ENCODE results near the gene COQ3. TPM values are rescaled to one million over a fixed set of nuclear protein-coding genes. Genes with fewer than 3 reads are reported as not detected.

COQ3 gene
- total RNA-seq, 1 experiment from 2014 or later: 13.9 TPM

GRCh38 chr6:99324996-99325395 lies 69.0 kb downstream of the COQ3 start:
- Mint-ChIP-seq H3K4me1 (no peaks in the 10 kb centered on the region; the same call in 1 of the 2 replicates), H3K27me3 (ENCODE audit: low read depth) (no peaks in the 10 kb centered on the region), H3K36me3 (peaks cover 8% of the 10 kb centered on the region; the same call in 1 of the 2 replicates), H3K9me3 (no peaks in the 10 kb centered on the region), H3K4me3 (no peak overlapping the region), H3K27ac (no peak overlapping the region)
- CTCF ChIA-PET: interaction anchor here (0.8 to 2.8 kb wide), 9 partner anchors 9 to 243 kb away, joined by 3 to 17 read pairs (median 4); partner anchors contain the start of gene CCNC
- POLR2A ChIA-PET: interaction anchor here (0.7 kb wide), 1 partner anchor 243 kb away, joined by 4 read pairs; no protein-coding TSS in a partner anchor
- TF ChIP-seq ZNF263 (CRISPR knock-in tag; IDR thresholded peaks at IDR 0.05; ENCODE audit: low read depth) (no peak), E2F4 (CRISPR knock-in tag; IDR thresholded peaks at IDR 0.05; ENCODE audit: borderline replicate concordance, low read depth) (no peak), USF1 (CRISPR knock-in tag; IDR thresholded peaks at IDR 0.05) (no peak), ESRRA (CRISPR knock-in tag; IDR thresholded peaks at IDR 0.05; ENCODE audit: borderline replicate concordance) (no peak), EMX1 (CRISPR knock-in tag; IDR thresholded peaks at IDR 0.05) (no peak), ATF1 (CRISPR knock-in tag; IDR thresholded peaks at IDR 0.05) (no peak), RORB (CRISPR knock-in tag; IDR thresholded peaks at IDR 0.05) (no peak), SMAD3 (CRISPR knock-in tag; IDR thresholded peaks at IDR 0.05; ENCODE audit: borderline replicate concordance) (no peak), ZNF281 (CRISPR knock-in tag; IDR thresholded peaks at IDR 0.05) (no peak)
- TF ChIP-seq, protein P1, sequence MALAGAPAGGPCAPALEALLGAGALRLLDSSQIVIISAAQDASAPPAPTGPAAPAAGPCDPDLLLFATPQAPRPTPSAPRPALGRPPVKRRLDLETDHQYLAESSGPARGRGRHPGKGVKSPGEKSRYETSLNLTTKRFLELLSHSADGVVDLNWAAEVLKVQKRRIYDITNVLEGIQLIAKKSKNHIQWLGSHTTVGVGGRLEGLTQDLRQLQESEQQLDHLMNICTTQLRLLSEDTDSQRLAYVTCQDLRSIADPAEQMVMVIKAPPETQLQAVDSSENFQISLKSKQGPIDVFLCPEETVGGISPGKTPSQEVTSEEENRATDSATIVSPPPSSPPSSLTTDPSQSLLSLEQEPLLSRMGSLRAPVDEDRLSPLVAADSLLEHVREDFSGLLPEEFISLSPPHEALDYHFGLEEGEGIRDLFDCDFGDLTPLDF (CRISPR knock-in tag; IDR thresholded peaks at IDR 0.05): no peak
- TF ChIP-seq, protein P2, sequence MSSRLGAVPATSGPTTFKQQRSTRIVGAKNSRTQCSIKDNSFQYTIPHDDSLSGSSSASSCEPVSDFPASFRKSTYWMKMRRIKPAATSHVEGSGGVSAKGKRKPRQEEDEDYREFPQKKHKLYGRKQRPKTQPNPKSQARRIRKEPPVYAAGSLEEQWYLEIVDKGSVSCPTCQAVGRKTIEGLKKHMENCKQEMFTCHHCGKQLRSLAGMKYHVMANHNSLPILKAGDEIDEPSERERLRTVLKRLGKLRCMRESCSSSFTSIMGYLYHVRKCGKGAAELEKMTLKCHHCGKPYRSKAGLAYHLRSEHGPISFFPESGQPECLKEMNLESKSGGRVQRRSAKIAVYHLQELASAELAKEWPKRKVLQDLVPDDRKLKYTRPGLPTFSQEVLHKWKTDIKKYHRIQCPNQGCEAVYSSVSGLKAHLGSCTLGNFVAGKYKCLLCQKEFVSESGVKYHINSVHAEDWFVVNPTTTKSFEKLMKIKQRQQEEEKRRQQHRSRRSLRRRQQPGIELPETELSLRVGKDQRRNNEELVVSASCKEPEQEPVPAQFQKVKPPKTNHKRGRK (CRISPR knock-in tag; IDR thresholded peaks at IDR 0.05; ENCODE audit: borderline replicate concordance): no peak
- TF ChIP-seq, protein P3, sequence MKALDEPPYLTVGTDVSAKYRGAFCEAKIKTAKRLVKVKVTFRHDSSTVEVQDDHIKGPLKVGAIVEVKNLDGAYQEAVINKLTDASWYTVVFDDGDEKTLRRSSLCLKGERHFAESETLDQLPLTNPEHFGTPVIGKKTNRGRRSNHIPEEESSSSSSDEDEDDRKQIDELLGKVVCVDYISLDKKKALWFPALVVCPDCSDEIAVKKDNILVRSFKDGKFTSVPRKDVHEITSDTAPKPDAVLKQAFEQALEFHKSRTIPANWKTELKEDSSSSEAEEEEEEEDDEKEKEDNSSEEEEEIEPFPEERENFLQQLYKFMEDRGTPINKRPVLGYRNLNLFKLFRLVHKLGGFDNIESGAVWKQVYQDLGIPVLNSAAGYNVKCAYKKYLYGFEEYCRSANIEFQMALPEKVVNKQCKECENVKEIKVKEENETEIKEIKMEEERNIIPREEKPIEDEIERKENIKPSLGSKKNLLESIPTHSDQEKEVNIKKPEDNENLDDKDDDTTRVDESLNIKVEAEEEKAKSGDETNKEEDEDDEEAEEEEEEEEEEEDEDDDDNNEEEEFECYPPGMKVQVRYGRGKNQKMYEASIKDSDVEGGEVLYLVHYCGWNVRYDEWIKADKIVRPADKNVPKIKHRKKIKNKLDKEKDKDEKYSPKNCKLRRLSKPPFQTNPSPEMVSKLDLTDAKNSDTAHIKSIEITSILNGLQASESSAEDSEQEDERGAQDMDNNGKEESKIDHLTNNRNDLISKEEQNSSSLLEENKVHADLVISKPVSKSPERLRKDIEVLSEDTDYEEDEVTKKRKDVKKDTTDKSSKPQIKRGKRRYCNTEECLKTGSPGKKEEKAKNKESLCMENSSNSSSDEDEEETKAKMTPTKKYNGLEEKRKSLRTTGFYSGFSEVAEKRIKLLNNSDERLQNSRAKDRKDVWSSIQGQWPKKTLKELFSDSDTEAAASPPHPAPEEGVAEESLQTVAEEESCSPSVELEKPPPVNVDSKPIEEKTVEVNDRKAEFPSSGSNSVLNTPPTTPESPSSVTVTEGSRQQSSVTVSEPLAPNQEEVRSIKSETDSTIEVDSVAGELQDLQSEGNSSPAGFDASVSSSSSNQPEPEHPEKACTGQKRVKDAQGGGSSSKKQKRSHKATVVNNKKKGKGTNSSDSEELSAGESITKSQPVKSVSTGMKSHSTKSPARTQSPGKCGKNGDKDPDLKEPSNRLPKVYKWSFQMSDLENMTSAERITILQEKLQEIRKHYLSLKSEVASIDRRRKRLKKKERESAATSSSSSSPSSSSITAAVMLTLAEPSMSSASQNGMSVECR (CRISPR knock-in tag; IDR thresholded peaks at IDR 0.05; ENCODE audit: borderline replicate concordance): no peak
- TF ChIP-seq, protein P4, sequence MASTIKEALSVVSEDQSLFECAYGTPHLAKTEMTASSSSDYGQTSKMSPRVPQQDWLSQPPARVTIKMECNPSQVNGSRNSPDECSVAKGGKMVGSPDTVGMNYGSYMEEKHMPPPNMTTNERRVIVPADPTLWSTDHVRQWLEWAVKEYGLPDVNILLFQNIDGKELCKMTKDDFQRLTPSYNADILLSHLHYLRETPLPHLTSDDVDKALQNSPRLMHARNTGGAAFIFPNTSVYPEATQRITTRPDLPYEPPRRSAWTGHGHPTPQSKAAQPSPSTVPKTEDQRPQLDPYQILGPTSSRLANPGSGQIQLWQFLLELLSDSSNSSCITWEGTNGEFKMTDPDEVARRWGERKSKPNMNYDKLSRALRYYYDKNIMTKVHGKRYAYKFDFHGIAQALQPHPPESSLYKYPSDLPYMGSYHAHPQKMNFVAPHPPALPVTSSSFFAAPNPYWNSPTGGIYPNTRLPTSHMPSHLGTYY (CRISPR knock-in tag; IDR thresholded peaks at IDR 0.05): no peak
- ATAC-seq: no peak
- DNase-seq (ENCODE audit: low spot score): no peak

Other genes starting within 250 kb of the COQ3 start
- gene FAXC, start 44.5 kb downstream of the COQ3 start, total RNA-seq (2021): 10.2 to 12.9 TPM (median 11.1 TPM) in 3 replicates
- 150 to 156 TPM (median 155 TPM) in 3 replicates for gene PNISR, start 31.1 kb upstream of the COQ3 start, total RNA-seq (2021)
- gene USP45, start 121.2 kb upstream of the COQ3 start, total RNA-seq (2021): 22.4 to 34.7 TPM (median 25.7 TPM) in 3 replicates
- gene CCNC, start 174.5 kb upstream of the COQ3 start, total RNA-seq (2021): 82.2 to 93.1 TPM (median 86.8 TPM) in 3 replicates
- gene PRDM13, start 212.6 kb upstream of the COQ3 start, total RNA-seq (2021): 0.09 to 0.14 TPM (median 0.11 TPM) in 3 replicates

Measured in WTC11 (cell line).